HepG2 (cell line): ENCODE data around the gene KIF3C. TPM values are rescaled to one million over a fixed set of nuclear protein-coding genes. Genes with fewer than 3 reads are reported as not detected.

Experiments
- FOXO4 ChIP-seq: sonication (generic); formaldehyde crosslinking; conservative IDR thresholded peaks from 2 replicates; pipeline ENCODE4 v1.8.1; 2023; ENCODE audit warnings: missing genetic modification reagents
- IRF2 ChIP-seq: IDR thresholded peaks from 2 replicates; pipeline ENCODE4 v1.6.1; 2018; ENCODE audit warnings: missing genetic modification reagents, missing compliant biosample characterization
- MYNN ChIP-seq: sonication (generic); formaldehyde crosslinking; IDR thresholded peaks from 2 replicates; pipeline ENCODE4 v1.4.0; 2020; ENCODE audit warnings: mild to moderate bottlenecking, low read depth, missing genetic modification reagents
- NKX3-1 ChIP-seq: sonication (generic); formaldehyde crosslinking; IDR thresholded peaks from 2 replicates; pipeline ENCODE4 v1.5.0; 2020; ENCODE audit warnings: missing genetic modification reagents
- PBX2 ChIP-seq: IDR thresholded peaks from 2 replicates; pipeline ENCODE4 v1.6.1; 2016; ENCODE audit warnings: control low read depth
- RARA ChIP-seq: IDR thresholded peaks from 2 replicates; pipeline ENCODE4 v1.6.1; 2016; ENCODE audit warnings: missing genetic modification reagents, missing compliant biosample characterization
- USF2 ChIP-seq, 2 experiments: sonication (generic) in 1 of 2; formaldehyde crosslinking in 1 of 2; IDR thresholded peaks; 2 replicates each; pipeline versions ENCODE4 v1.5.1 to v1.6.1; 2011 to 2020; ENCODE audit warnings: borderline replicate concordance in 1 of 2, low read depth in 1 of 2, low read length in 1 of 2, mild to moderate bottlenecking in 1 of 2, missing genetic modification reagents in 1 of 2, moderate library complexity in 1 of 2
- YY1 ChIP-seq: IDR thresholded peaks from 2 replicates; pipeline ENCODE4 v1.6.1; 2011; ENCODE audit warnings: low read length, low read depth, moderate library complexity, mild to moderate bottlenecking; ENCODE audit not compliant: insufficient read depth, insufficient replicate concordance
- ZBTB39 ChIP-seq: sonication (generic); formaldehyde crosslinking; IDR thresholded peaks from 2 replicates; pipeline ENCODE4 v1.5.0; 2020; ENCODE audit warnings: missing genetic modification reagents
- ZMYM4 ChIP-seq: sonication (generic); formaldehyde crosslinking; IDR thresholded peaks from 2 replicates; pipeline ENCODE4 v1.8.1; 2023; ENCODE audit warnings: mild to moderate bottlenecking, missing genetic modification reagents
- ZNF205 ChIP-seq: IDR thresholded peaks from 2 replicates; pipeline ENCODE4 v1.6.1; 2018; ENCODE audit warnings: missing biosample characterization, missing genetic modification reagents
- ZNF256 ChIP-seq: sonication (generic); formaldehyde crosslinking; conservative IDR thresholded peaks from 2 replicates; pipeline ENCODE4 v1.4.0; 2020; ENCODE audit warnings: missing genetic modification reagents
- ZNF263 ChIP-seq: sonication (generic); formaldehyde crosslinking; IDR thresholded peaks from 2 replicates; pipeline ENCODE4 v1.4.0; 2020; ENCODE audit warnings: missing genetic modification reagents
- ZNF33B ChIP-seq: sonication (generic); formaldehyde crosslinking; IDR thresholded peaks from 2 replicates; pipeline ENCODE4 v1.5.1; 2020; ENCODE audit warnings: mild to moderate bottlenecking, missing genetic modification reagents
- ZNF564 ChIP-seq: sonication (generic); formaldehyde crosslinking; IDR thresholded peaks from 2 replicates; pipeline ENCODE4 v1.8.1; 2023; ENCODE audit warnings: mild to moderate bottlenecking, missing genetic modification reagents
- ZNF691 ChIP-seq: sonication (generic); formaldehyde crosslinking; IDR thresholded peaks from 2 replicates; pipeline ENCODE4 v1.4.0; 2020; ENCODE audit warnings: missing genetic modification reagents, low read depth, mild to moderate bottlenecking, borderline replicate concordance
- ZNF724P ChIP-seq: sonication (generic); formaldehyde crosslinking; IDR thresholded peaks from 2 replicates; pipeline ENCODE4 v1.8.0; 2022; ENCODE audit warnings: missing genetic modification reagents, borderline replicate concordance
- ZNF777 ChIP-seq: sonication (generic); formaldehyde crosslinking; IDR thresholded peaks from 2 replicates; pipeline ENCODE4 v1.4.0; 2020; ENCODE audit warnings: missing genetic modification reagents
- ZNF788 ChIP-seq: sonication (generic); formaldehyde crosslinking; IDR thresholded peaks from 2 replicates; pipeline ENCODE4 v1.5.0; 2020; ENCODE audit warnings: mild to moderate bottlenecking, missing genetic modification reagents, borderline replicate concordance
- ZNF83 ChIP-seq: sonication (generic); formaldehyde crosslinking; IDR thresholded peaks from 2 replicates; pipeline ENCODE4 v1.4.0; 2020; ENCODE audit warnings: missing genetic modification reagents, mild to moderate bottlenecking, borderline replicate concordance
- polyA plus RNA-seq, 8 experiments: library from polyadenylated mRNA; depleted of rRNA in 3 of 8; stranded (reverse) in 7 of 8; unstranded in 1 of 8; fragments of >200 nt; fragmentation: Illumina TruSeq in 4 of 8; extraction: Trizol in 4 of 8; gene quantifications; 2 replicates each; pipeline versions ENCODE4 v1.2.1 to v1.2.3, GENCODE V29; 2011 to 2016; ENCODE audit warnings: low read depth in 4 of 8, missing spikeins in 1 of 8, mixed read lengths in 1 of 8; ENCODE audit not compliant: insufficient read depth in 1 of 8
- total RNA-seq, 5 experiments: library from RNA; depleted of rRNA; stranded (reverse); fragments of >200 nt; fragmentation: Illumina TruSeq; extraction: Trizol; gene quantifications; 2 replicates each; pipeline ENCODE4 v1.2.3, GENCODE V29; 2016; ENCODE audit warnings: low read depth in 1 of 5

The KIF3C gene
- total and polyA plus RNA-seq, 2 of the 13 experiments (the other 11 are each of a cell fraction or from before 2014, with no cell fraction given), result 3.6 to 4.9 TPM

GRCh38 chr2:26011990-26012856, 29.9 kb upstream of the KIF3C start (continued):
- TF ChIP-seq FOXO4 (CRISPR knock-in tag), result no peak
- no peak for TF ChIP-seq MYNN (CRISPR knock-in tag)
- TF ChIP-seq ZNF777, result no peak
- TF ChIP-seq IRF2 (CRISPR knock-in tag), result peak; percentile 32; the same call in 1 of the 2 replicates
- TF ChIP-seq RARA (CRISPR knock-in tag), result peak; percentile 63; the same call in 1 of the 2 replicates
- TF ChIP-seq ZNF263, result no peak
- no peak for TF ChIP-seq ZNF33B (CRISPR knock-in tag)
- no peak for TF ChIP-seq ZNF564 (CRISPR knock-in tag)
- TF ChIP-seq ZNF256 (CRISPR knock-in tag), result no peak
- no peak for TF ChIP-seq ZNF724P (CRISPR knock-in tag)
- no peak for TF ChIP-seq USF2 (IDR thresholded peaks at IDR 0.05; ENCODE audit: low read depth, low read length)
- TF ChIP-seq USF2 (CRISPR knock-in tag; IDR thresholded peaks at IDR 0.05; ENCODE audit: borderline replicate concordance), result no peak
- TF ChIP-seq ZBTB39, result 0 out of 2 replicates have a peak, but pooled peaks have one; percentile 42
- peak; percentile 100 for TF ChIP-seq ZNF205 (CRISPR knock-in tag)
- TF ChIP-seq NKX3-1 (CRISPR knock-in tag), result no peak
- 0 out of 2 replicates have a peak, but pooled peaks have one; percentile 33 for TF ChIP-seq ZNF691 (CRISPR knock-in tag)
- peak; percentile 44; the same call in 1 of the 2 replicates for TF ChIP-seq ZMYM4 (CRISPR knock-in tag)
- no peak for TF ChIP-seq ZNF788 (CRISPR knock-in tag)
- TF ChIP-seq YY1, result no peak
- no peak for TF ChIP-seq ZNF83 (CRISPR knock-in tag)
- no peak for TF ChIP-seq PBX2 (CRISPR knock-in tag)
